GM12878 (cell line): ENCODE results near the gene IPPK. TPM values are rescaled to one million over a fixed set of nuclear protein-coding genes. Genes with fewer than 3 reads are reported as not detected.

Experiments used
- ATAC-seq: fragments of 200-7000 bp; cut with Tn5 transposase; 3 replicates; pipeline ENCODE4 v1.9.1; 2020; ENCODE audit warnings: mild to moderate bottlenecking, moderate library complexity
- BruUV-seq: library from RNA; stranded (reverse); fragments of 400-500 nt; replicated peaks from 2 replicates; lab custom pipeline; 2021; lab: Mats Ljungman, UMichigan
- CTCF ChIA-PET: fragments of 300-600 bp; sonication (Branson Sonifier 250); formaldehyde crosslinking; extraction: SDS; loops from one replicate; lab custom pipeline; 2021; ENCODE audit warnings: inconsistent platforms; lab: Yijun Ruan, JAX
- POLR2A ChIA-PET: fragments of 350-600 bp; formaldehyde crosslinking; extraction: SDS; loops from one replicate; lab custom pipeline; 2021; ENCODE audit warnings: inconsistent platforms; lab: Charles Lee
- RAD21 ChIA-PET: fragments of 300-600 bp; sonication (Branson Sonifier 250); formaldehyde crosslinking; loops from one replicate; lab custom pipeline; 2023; ENCODE audit warnings: antibody characterized with exemption; ENCODE audit not compliant: unreplicated experiment; lab: Charles Lee
- SMC1A ChIA-PET: fragments of 300-600 bp; sonication (Branson Sonifier 250); formaldehyde crosslinking; loops from one replicate; lab custom pipeline; 2023; ENCODE audit not compliant: unreplicated experiment, uncharacterized antibody; lab: Charles Lee
- DNase-seq: peaks from one replicate; pipeline ENCODE4 v3.0.0-alpha.2; 2011; ENCODE audit warnings: low read depth, low spot score
- FAIRE-seq: peaks from 3 replicates; lab custom pipeline; 2011; peaks lifted over from hg19 to GRCh38; lab: Jason Lieb, UNC
- H2AFZ ChIP-seq: 2 replicates; pipeline ENCODE4 v1.6.0; 2011; ENCODE audit warnings: low read depth, low read length, control low read depth; ENCODE audit not compliant: control insufficient read depth
- H3K27ac ChIP-seq: 2 replicates; pipeline ENCODE4 v1.5.1; 2011; ENCODE audit warnings: control low read depth; ENCODE audit not compliant: control insufficient read depth, insufficient read depth
- H3K27me3 ChIP-seq, 2 experiments: replicated peaks in 1 of 2; 2 replicates each; pipeline versions ENCODE4 v1.6.0 to v1.6.1; 2011; ENCODE audit warnings: low read length in 1 of 2; ENCODE audit not compliant: control insufficient read depth in 2 of 2, insufficient read depth in 2 of 2
- H3K36me3 ChIP-seq, 2 experiments: 2 replicates each; pipeline ENCODE4 v1.5.1; 2011; ENCODE audit warnings: low read length in 1 of 2; ENCODE audit not compliant: control insufficient read depth in 2 of 2, insufficient read depth in 2 of 2
- H3K4me1 ChIP-seq: 2 replicates; pipeline ENCODE4 v1.6.1; 2011; ENCODE audit warnings: mild to moderate bottlenecking, low read length, moderate library complexity, mixed read lengths; ENCODE audit not compliant: control insufficient read depth, insufficient read depth
- H3K4me2 ChIP-seq: 2 replicates; pipeline ENCODE4 v1.6.0; 2011; ENCODE audit warnings: control low read depth; ENCODE audit not compliant: control insufficient read depth, insufficient read depth
- H3K4me3 ChIP-seq: fragments of 200-600 bp; sonication (generic); 2 replicates; pipeline ENCODE4 v1.5.1; 2016
- H3K79me2 ChIP-seq: 2 replicates; pipeline ENCODE4 v1.6.0; 2011; ENCODE audit warnings: low read length; ENCODE audit not compliant: control insufficient read depth, insufficient read depth
- H3K9ac ChIP-seq: 2 replicates; pipeline ENCODE4 v1.8.0; 2011; ENCODE audit warnings: low read length, control low read depth, mixed read lengths; ENCODE audit not compliant: control insufficient read depth, insufficient read depth
- H3K9me3 ChIP-seq: replicated peaks from 3 replicates; pipeline ENCODE4 v1.5.1; 2011; ENCODE audit warnings: mild to moderate bottlenecking, low read length; ENCODE audit not compliant: control insufficient read depth, insufficient read depth
- H4K20me1 ChIP-seq: 2 replicates; pipeline ENCODE4 v1.6.0; 2011; ENCODE audit not compliant: control insufficient read depth, insufficient read depth
- ATF2 ChIP-seq: IDR thresholded peaks from 2 replicates; pipeline ENCODE4 v1.6.1; 2012; ENCODE audit warnings: low read length, inconsistent platforms
- BMI1 ChIP-seq: fragments of 450-650 bp; IDR thresholded peaks from 2 replicates; pipeline ENCODE4 v1.6.1; 2016; ENCODE audit warnings: mild to moderate bottlenecking, moderate library complexity, borderline replicate concordance
- CHD2 ChIP-seq: IDR thresholded peaks from 2 replicates; pipeline ENCODE4 v1.6.1; 2011; ENCODE audit warnings: low read depth, low read length, improper control_type of control experiment, borderline replicate concordance
- DPF2 ChIP-seq: fragments of 450-650 bp; IDR thresholded peaks from 2 replicates; pipeline ENCODE4 v1.6.1; 2017; ENCODE audit warnings: mild to moderate bottlenecking
- EED ChIP-seq: sonication (generic); IDR thresholded peaks from 2 replicates; pipeline ENCODE4 v1.6.1; 2016; ENCODE audit warnings: antibody characterized with exemption, low read depth
- EGR1 ChIP-seq, 2 experiments: IDR thresholded peaks; 1 replicate in 1 of 2; 2 replicates in 1 of 2; pipeline ENCODE4 v1.6.1; 2011 to 2012; ENCODE audit warnings: low read depth in 2 of 2, low read length in 2 of 2, borderline replicate concordance in 1 of 2, mild to moderate bottlenecking in 1 of 2, moderate library complexity in 1 of 2
- GATAD2B ChIP-seq: fragments of 450-650 bp; conservative IDR thresholded peaks from 2 replicates; pipeline ENCODE4 v1.6.1; 2017; ENCODE audit warnings: low read depth, mild to moderate bottlenecking, moderate library complexity
- IRF5 ChIP-seq: fragments of 450-650 bp; IDR thresholded peaks from 2 replicates; pipeline ENCODE4 v1.6.1; 2017; ENCODE audit warnings: borderline replicate concordance
- KLF5 ChIP-seq: fragments of 450-650 bp; IDR thresholded peaks from 2 replicates; pipeline ENCODE4 v1.6.1; 2014; ENCODE audit warnings: mild to moderate bottlenecking; ENCODE audit not compliant: partially characterized antibody
- NFYB ChIP-seq: IDR thresholded peaks from 2 replicates; pipeline ENCODE4 v1.6.1; 2011; ENCODE audit warnings: low read depth, mild to moderate bottlenecking, low read length, improper control_type of control experiment, moderate library complexity; ENCODE audit not compliant: insufficient read depth
- NR2F1 ChIP-seq: fragments of 450-650 bp; conservative IDR thresholded peaks from 2 replicates; pipeline ENCODE4 v1.6.1; 2017; ENCODE audit warnings: mild to moderate bottlenecking
- NRF1 ChIP-seq: conservative IDR thresholded peaks from 2 replicates; pipeline ENCODE4 v1.6.1; 2011; ENCODE audit warnings: mild to moderate bottlenecking, low read depth, low read length, improper control_type of control experiment
- RAD21 ChIP-seq: IDR thresholded peaks from 2 replicates; pipeline ENCODE4 v1.6.1; 2011; ENCODE audit warnings: mild to moderate bottlenecking, low read depth, low read length, moderate library complexity; ENCODE audit not compliant: insufficient read depth
- RELA ChIP-seq: fragments of 450-650 bp; IDR thresholded peaks from 2 replicates; pipeline ENCODE4 v1.8.0; 2014; ENCODE audit warnings: borderline replicate concordance; ENCODE audit not compliant: partially characterized antibody
- SMARCA5 ChIP-seq: fragments of 450-650 bp; IDR thresholded peaks from 2 replicates; pipeline ENCODE4 v1.6.1; 2017; ENCODE audit warnings: mild to moderate bottlenecking
- SREBF2 ChIP-seq: IDR thresholded peaks from 2 replicates; pipeline ENCODE4 v1.6.1; 2012; ENCODE audit warnings: mild to moderate bottlenecking, low read length
- ZNF24 ChIP-seq: fragments of 450-650 bp; IDR thresholded peaks from 2 replicates; pipeline ENCODE4 v1.6.1; 2017; ENCODE audit warnings: antibody characterized with exemption, mild to moderate bottlenecking
- WGBS: methylation state at CpG from one replicate; pipeline ENCODE4 v1.1.6; 2016; ENCODE audit warnings: low lambda C conversion rate; ENCODE audit not compliant: insufficient replicate concordance, insufficient coverage; ENCODE audit errors: missing lambda C conversion rate; 5-methylcytosine and 5-hydroxymethylcytosine counted together
- in situ Hi-C: fragments of 300-500 bp; cut with MboI; formaldehyde crosslinking; loops from 9 replicates; pipeline ENCODE4 v1.14.3; 2018; ENCODE audit warnings: mixed read lengths
- intact Hi-C: fragments of 100-400 bp; cut with micrococcal nuclease; formaldehyde crosslinking; loops from one replicate; pipeline ENCODE4 v1.14.2; 2022; ENCODE audit not compliant: unreplicated experiment
- polyA plus RNA-seq, 11 experiments: library from polyadenylated mRNA; depleted of rRNA in 4 of 11; unstranded in 6 of 11; stranded (reverse) in 5 of 11; fragments of >200 nt; fragmentation: Nextera tagmentation in 4 of 11; fragmentation: Illumina TruSeq in 1 of 11; extraction: Ambion mirVana in 4 of 11; extraction: Trizol in 1 of 11; gene quantifications; 1 replicate in 1 of 11; 2 replicates in 10 of 11; pipeline versions ENCODE4 v1.2.1 to v1.2.3, GENCODE V29; 2011 to 2016; ENCODE audit warnings: inconsistent platforms in 2 of 11, missing spikeins in 2 of 11, low read depth in 1 of 11
- total RNA-seq, 4 experiments: library from RNA; depleted of rRNA in 3 of 4; stranded (reverse); fragments of >200 nt in 3 of 4; fragmentation: Illumina TruSeq in 1 of 4; extraction: Trizol in 1 of 4; gene quantifications; 2 replicates each; pipeline versions ENCODE4 v1.2.1 to v1.2.3, GENCODE V29; 2013 to 2021
- TF ChIP-seq, protein P1 (sequence below): fragments of 450-650 bp; formaldehyde crosslinking; IDR thresholded peaks from 2 replicates; pipeline ENCODE4 v1.4.0; 2022; ENCODE audit warnings: mild to moderate bottlenecking, moderate library complexity

The IPPK gene
- total and polyA plus RNA-seq, 10 of the 15 experiments (the other 5 are each of a cell fraction or from before 2014, with no cell fraction given) = 2.1 to 22.1 (median 11.4) TPM

DNA sequence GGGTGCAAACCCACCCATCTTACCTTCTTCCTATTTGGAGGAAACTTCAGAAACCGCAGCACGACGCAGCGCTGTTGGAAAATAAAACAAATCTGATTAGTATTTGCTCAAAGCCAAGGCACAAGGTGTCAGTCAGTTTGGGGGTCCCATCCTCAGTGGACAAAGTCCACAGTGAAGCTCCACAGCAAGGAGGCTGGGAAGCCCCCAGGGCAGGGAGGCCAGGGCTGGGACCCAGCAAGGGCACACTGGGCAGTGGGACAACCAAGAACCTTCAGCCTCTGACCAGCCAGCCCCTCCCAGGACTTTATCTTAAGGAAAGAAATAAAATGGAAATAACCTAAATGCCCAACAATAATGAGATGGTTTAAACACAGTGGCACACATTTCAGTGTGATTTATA is 11.3 kb downstream of the IPPK start:
- in situ Hi-C loops (no loop called here), intact Hi-C loops (no loop called here)
- peaks cover 4% of the 10 kb centered on the region; the same call in 1 of the 2 replicates for H4K20me1 ChIP-seq
- no peaks in the 10 kb centered on the region for H3K27me3 ChIP-seq
- H3K27ac ChIP-seq = no peak overlapping the region
- TF ChIP-seq BMI1 = no peak
- TF ChIP-seq DPF2 = no peak
- TF ChIP-seq GATAD2B = no peak
- no peak for TF ChIP-seq SREBF2
- TF ChIP-seq NRF1 = no peak
- TF ChIP-seq EED = no peak
- TF ChIP-seq NR2F1 = no peak
- no peak for TF ChIP-seq ATF2
- TF ChIP-seq SMARCA5 = no peak
- no peak for TF ChIP-seq KLF5
- no peak for TF ChIP-seq RAD21
- TF ChIP-seq, protein P1, sequence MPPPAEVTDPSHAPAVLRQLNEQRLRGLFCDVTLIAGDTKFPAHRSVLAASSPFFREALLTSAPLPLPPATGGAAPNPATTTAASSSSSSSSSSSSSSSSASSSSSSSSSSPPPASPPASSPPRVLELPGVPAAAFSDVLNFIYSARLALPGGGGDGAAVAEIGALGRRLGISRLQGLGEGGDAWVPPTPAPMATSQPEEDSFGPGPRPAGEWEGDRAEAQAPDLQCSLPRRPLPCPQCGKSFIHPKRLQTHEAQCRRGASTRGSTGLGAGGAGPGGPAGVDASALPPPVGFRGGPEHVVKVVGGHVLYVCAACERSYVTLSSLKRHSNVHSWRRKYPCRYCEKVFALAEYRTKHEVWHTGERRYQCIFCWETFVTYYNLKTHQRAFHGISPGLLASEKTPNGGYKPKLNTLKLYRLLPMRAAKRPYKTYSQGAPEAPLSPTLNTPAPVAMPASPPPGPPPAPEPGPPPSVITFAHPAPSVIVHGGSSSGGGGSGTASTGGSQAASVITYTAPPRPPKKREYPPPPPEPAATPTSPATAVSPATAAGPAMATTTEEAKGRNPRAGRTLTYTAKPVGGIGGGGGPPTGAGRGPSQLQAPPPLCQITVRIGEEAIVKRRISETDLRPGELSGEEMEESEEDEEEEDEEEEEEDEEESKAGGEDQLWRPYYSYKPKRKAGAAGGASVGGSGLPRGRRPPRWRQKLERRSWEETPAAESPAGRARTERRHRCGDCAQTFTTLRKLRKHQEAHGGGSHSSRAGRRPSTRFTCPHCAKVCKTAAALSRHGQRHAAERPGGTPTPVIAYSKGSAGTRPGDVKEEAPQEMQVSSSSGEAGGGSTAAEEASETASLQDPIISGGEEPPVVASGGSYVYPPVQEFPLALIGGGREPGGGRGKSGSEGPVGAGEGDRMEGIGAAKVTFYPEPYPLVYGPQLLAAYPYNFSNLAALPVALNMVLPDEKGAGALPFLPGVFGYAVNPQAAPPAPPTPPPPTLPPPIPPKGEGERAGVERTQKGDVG (CRISPR knock-in tag) = no peak
- TF ChIP-seq ZNF24 = no peak
- TF ChIP-seq IRF5 = no peak
- no peak for TF ChIP-seq CHD2
- no peak for TF ChIP-seq NFYB
- TF ChIP-seq RELA = no peak
- no peak for TF ChIP-seq EGR1 (IDR thresholded peaks at IDR 0.05; ENCODE audit: borderline replicate concordance in 1 of 2, low read depth in 2 of 2, low read length in 2 of 2)
- H3K36me3 ChIP-seq = peaks cover 13 to 23% of the 10 kb centered on the region in 2 experiments
- no peak overlapping the region for H3K4me2 ChIP-seq
- no peaks in the 10 kb centered on the region; the same call in 1 of the 2 replicates for H3K4me1 ChIP-seq
- H3K9me3 ChIP-seq = no peaks in the 10 kb centered on the region
- DNase-seq = no peak
- H2AFZ ChIP-seq = no peak overlapping the region
- ChIA-PET RAD21 (no interaction called here), POLR2A (no interaction called here), CTCF (no interaction called here), SMC1A (no interaction called here)
- FAIRE-seq = no peak
- H3K9ac ChIP-seq = no peak overlapping the region
- BruUV-seq = no TSS peak
- H3K4me3 ChIP-seq = no peak overlapping the region
- H3K79me2 ChIP-seq = peaks cover 13% of the 10 kb centered on the region
- ATAC-seq = no peak
- 99% methylated on average over 4 of the region's 4 CpGs for WGBS
